GM15510 (cell line): ENCODE measurements around the gene GPR107.

Experiments used
- POLR2A ChIP-seq: IDR thresholded peaks from 3 replicates; pipeline ENCODE4 v1.6.1; 2011; ENCODE audit warnings: borderline replicate concordance; ENCODE audit not compliant: insufficient read length; ENCODE audit errors: extremely low read depth

The GPR107 gene

DNA sequence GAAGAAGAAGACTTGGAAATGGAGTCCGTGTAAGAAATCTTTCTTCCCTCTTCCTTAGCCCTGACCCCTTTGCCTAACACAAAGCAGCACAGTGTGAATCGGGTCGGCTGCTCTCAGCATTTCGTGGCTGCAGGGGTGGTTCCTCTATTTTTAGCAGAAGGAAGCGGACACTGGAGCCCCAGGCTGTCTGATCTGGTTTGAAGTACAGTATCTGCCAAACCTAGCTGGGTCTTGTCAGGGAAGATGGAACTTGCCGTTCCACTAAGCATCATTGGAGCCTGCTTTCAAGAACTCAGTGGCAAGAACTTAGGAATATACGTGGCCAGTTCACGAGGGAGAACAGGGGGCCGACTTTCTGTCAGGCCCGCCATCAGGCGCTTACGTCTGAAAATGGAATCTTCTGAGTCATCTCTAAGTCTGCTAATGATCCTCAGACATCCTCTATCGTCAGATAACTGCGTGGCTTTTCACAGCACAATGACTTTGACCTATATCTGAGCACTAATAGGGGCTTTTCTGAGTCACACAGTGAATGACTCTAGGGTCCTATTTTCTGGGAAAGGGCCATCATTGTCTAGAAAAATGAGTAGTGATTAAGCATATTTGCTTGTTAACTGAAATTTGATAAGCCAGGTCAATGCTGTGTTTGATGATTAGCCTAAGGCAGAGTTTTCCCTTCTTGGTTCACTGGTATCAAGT is 75.2 kb downstream of the GPR107 start:
- TF ChIP-seq POLR2A: peak; percentile 15

GRCh38 chr9:130129432-130130061 is 75.8 kb downstream of the GPR107 start:
- no peak for TF ChIP-seq POLR2A

GRCh38 chr9:130132746-130133145 is 79.0 kb downstream of the GPR107 start:
- no peak for TF ChIP-seq POLR2A

- no peak for TF ChIP-seq POLR2A
Measured at GRCh38 chr9:130137081-130137640, 83.5 kb downstream of the GPR107 start.

DNA sequence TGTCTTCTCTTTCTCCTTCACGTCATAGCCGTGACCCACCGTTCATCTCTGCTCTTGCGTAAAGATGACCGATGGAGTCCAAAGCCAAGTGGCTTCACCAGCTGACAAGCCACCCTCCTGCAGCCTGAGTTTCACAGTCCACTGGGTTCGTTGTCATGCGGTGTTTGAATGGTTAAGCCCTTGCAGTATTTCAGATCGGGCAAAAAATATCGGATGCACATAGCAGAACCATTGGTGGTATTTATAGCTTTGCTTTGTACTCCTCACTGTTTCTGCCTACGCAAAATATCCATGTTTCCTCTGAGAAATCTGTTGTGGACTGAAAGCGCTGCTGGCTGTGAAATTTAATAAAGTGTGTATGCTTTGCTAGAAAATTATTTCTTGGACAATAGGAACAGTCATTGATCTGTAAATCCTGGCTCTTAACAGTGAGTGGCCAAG is 84.0 kb downstream of the GPR107 start:
- TF ChIP-seq POLR2A: no peak

DNA sequence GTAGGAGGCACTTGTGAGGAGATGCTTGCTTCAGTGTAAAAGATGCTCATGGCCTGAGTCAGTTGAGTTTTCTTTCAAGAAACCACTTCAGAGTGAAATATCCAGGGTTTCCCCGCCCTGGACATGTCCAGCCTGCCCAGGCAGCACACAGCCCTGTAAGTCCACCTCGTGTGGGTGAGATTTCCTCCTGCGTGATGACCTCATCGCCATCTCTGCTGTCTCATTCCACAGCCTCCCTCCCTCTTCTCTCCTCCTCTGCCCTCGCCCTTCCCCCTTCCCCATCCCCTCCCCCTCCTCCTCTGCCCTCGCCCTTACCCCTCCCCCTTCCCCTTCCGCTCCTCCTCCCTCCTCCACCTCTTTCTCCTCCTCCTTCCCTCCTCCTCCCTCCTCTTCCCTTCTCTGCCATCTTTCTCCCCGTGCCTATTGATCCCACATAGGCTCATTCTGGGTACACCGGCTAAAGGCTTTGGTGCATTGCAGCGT is 84.5 kb downstream of the GPR107 start:
- TF ChIP-seq POLR2A: no peak

DNA sequence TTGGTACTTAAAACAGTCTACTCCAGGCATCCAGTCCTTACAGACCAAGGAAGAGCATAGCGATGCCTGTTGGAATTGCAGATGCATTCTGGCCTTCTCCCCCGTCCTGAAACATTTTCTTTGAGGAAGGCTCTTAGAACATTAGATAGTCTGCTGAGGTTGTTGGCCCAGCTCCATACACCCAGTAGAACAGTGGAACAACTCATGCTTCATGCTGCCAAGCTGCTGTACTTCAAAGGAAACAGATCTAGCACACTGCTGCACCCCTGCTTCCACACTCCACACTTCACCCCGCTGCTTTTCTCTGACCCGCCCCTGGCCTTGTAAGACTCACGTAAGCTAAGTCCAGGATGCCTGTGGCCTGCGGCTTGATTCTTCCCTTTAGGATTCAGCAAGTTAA is 85.1 kb downstream of the GPR107 start:
- no peak for TF ChIP-seq POLR2A

DNA sequence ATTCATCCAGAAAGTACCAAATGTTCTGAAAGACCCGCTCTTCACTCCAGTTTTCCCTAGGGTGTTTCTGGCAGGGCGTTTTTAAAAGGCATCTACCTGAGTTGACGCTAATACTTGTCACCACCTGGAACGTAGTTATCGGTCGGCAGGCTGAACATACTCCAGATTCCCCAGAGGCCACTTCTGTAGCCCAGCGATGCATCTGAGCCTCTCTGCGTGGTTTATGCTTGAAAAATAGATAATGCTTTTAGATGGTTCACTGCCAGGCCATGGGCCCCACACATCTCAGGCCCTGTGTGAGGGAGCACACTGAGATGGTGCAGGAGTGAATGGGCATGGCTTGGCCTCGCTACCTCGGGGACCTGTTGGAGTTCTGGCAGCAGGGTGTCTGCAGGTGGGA is 85.5 kb downstream of the GPR107 start:
- no peak for TF ChIP-seq POLR2A

- TF ChIP-seq POLR2A: no peak
Measured at GRCh38 chr9:130140706-130141105, 87.0 kb downstream of the GPR107 start.

- TF ChIP-seq POLR2A: no peak
Measured at GRCh38 chr9:130142056-130142455, 88.3 kb downstream of the GPR107 start.

GRCh38 chr9:130142641-130143040 is 88.9 kb downstream of the GPR107 start:
- TF ChIP-seq POLR2A: no peak

GRCh38 chr9:130143279-130143893 is 89.7 kb downstream of the GPR107 start:
- no peak for TF ChIP-seq POLR2A

DNA sequence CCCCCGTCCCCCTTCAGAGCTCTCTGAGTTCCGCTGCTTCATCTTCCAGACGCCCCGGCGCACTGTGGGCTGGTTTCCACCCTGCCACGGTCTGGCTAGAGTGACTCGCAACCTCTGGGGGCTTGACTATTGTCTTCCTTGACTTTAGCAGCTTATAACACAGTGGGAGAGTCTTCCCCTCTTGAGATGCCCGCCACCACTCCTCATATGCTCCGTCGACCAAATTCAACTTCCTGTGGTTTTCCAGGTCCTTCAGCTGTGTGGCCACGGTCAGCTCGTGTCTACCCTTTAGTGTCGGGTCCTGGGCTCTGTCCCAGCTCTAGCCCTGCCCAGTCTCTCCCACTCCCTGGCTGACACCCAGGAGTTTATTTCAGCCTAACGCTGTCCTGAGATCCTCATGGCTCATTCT is 90.3 kb downstream of the GPR107 start:
- TF ChIP-seq POLR2A: no peak

GRCh38 chr9:130144703-130145102 is 91.0 kb downstream of the GPR107 start:
- TF ChIP-seq POLR2A: no peak

GRCh38 chr9:130145658-130146057 is 92.0 kb downstream of the GPR107 start:
- TF ChIP-seq POLR2A: no peak
